Neuronal stem cell (in vitro differentiated cells): Measurements from ENCODE around the gene ADAM22.
"Not testable (repeated sequence)": the region's sequence is repeated elsewhere in the genome, so short reads cannot be mapped to it uniquely, and the experiment has no call there.

Experiments used
- DNase-seq: peaks from one replicate; pipeline ENCODE4 v3.0.0-alpha.2; 2013; ENCODE audit warnings: low spot score
- H2AFZ ChIP-seq: one replicate; pipeline ENCODE4 v1.6.1; 2013; ENCODE audit warnings: mild to moderate bottlenecking, low read length, inconsistent platforms
- H2AK5ac ChIP-seq: 2 replicates; pipeline ENCODE4 v1.6.1; 2013; ENCODE audit warnings: low read depth, mild to moderate bottlenecking, inconsistent platforms, low read length, moderate library complexity, mixed read lengths
- H2BK120ac ChIP-seq: 2 replicates; pipeline ENCODE4 v1.6.1; 2013; ENCODE audit warnings: low read depth, mild to moderate bottlenecking, inconsistent platforms, low read length, moderate library complexity, mixed read lengths
- H2BK12ac ChIP-seq: one replicate; pipeline ENCODE4 v1.6.1; 2013; ENCODE audit warnings: low read length, inconsistent platforms
- H2BK15ac ChIP-seq: 2 replicates; pipeline ENCODE4 v1.6.1; 2013; ENCODE audit warnings: mild to moderate bottlenecking, low read length, inconsistent platforms, mixed read lengths
- H2BK5ac ChIP-seq: one replicate; pipeline ENCODE4 v1.6.1; 2013; ENCODE audit warnings: inconsistent platforms, mild to moderate bottlenecking, low read length, moderate library complexity
- H3K14ac ChIP-seq: one replicate; pipeline ENCODE4 v1.6.1; 2013; ENCODE audit warnings: low read length, inconsistent platforms
- H3K18ac ChIP-seq: 2 replicates; pipeline ENCODE4 v1.6.1; 2013; ENCODE audit warnings: low read length, inconsistent platforms
- H3K23ac ChIP-seq: 2 replicates; pipeline ENCODE4 v1.6.1; 2013; ENCODE audit warnings: low read depth, mild to moderate bottlenecking, mixed read lengths, low read length, inconsistent platforms; ENCODE audit not compliant: poor library complexity
- H3K27ac ChIP-seq: replicated peaks from 3 replicates; pipeline ENCODE4 v1.5.1; 2013; ENCODE audit warnings: low read length, inconsistent platforms
- H3K27me3 ChIP-seq, 3 experiments: 2 replicates each; pipeline ENCODE4 v1.6.1; 2013; ENCODE audit warnings: low read length in 3 of 3, mild to moderate bottlenecking in 2 of 3, inconsistent platforms in 1 of 3, low read depth in 1 of 3, mixed read lengths in 1 of 3, moderate library complexity in 1 of 3; ENCODE audit not compliant: control insufficient read depth in 3 of 3, insufficient read depth in 3 of 3
- H3K36me3 ChIP-seq, 2 donors: replicated peaks in 1 of 2; 2 replicates each; pipeline ENCODE4 v1.6.1; 2013; ENCODE audit warnings: low read length in 2 of 2; ENCODE audit not compliant: control insufficient read depth in 2 of 2, insufficient read depth in 2 of 2
- H3K4ac ChIP-seq: 2 replicates; pipeline ENCODE4 v1.6.1; 2013; ENCODE audit warnings: inconsistent platforms, mild to moderate bottlenecking, low read length, moderate library complexity
- H3K4me1 ChIP-seq, 2 donors: 1 replicate in 1 of 2; 2 replicates in 1 of 2; pipeline ENCODE4 v1.6.1; 2013; ENCODE audit warnings: low read length in 2 of 2, low read depth in 1 of 2; ENCODE audit not compliant: control insufficient read depth in 2 of 2, insufficient read depth in 1 of 2
- H3K4me2 ChIP-seq: one replicate; pipeline ENCODE4 v1.6.1; 2013; ENCODE audit warnings: mild to moderate bottlenecking, low read length, inconsistent platforms; ENCODE audit not compliant: insufficient read depth, poor library complexity, severe bottlenecking
- H3K4me3 ChIP-seq, 2 donors: 2 replicates each; pipeline ENCODE4 v1.5.1; 2013; ENCODE audit warnings: low read length in 2 of 2, mild to moderate bottlenecking in 2 of 2, inconsistent platforms in 1 of 2, moderate library complexity in 1 of 2
- H3K79me1 ChIP-seq: one replicate; pipeline ENCODE4 v1.6.1; 2013; ENCODE audit warnings: low read depth, mild to moderate bottlenecking, inconsistent platforms, low read length, moderate library complexity
- H3K9ac ChIP-seq: one replicate; pipeline ENCODE4 v1.6.1; 2013; ENCODE audit warnings: mild to moderate bottlenecking, low read depth, low read length, inconsistent platforms; ENCODE audit not compliant: poor library complexity
- H3K9me3 ChIP-seq, 2 donors: replicated peaks in 1 of 2; 2 replicates each; pipeline versions ENCODE3 to v1.6.1; 2013; ENCODE audit warnings: low read length in 2 of 2, mild to moderate bottlenecking in 2 of 2, inconsistent platforms in 1 of 2, low read depth in 1 of 2, mixed read lengths in 1 of 2, moderate library complexity in 1 of 2; ENCODE audit not compliant: control insufficient read depth in 2 of 2, insufficient read depth in 1 of 2
- H4K8ac ChIP-seq: one replicate; pipeline ENCODE4 v1.6.1; 2013; ENCODE audit warnings: low read depth, mild to moderate bottlenecking, inconsistent platforms, low read length, moderate library complexity
- H4K91ac ChIP-seq: one replicate; pipeline ENCODE4 v1.6.1; 2013; ENCODE audit warnings: low read length, low read depth, mild to moderate bottlenecking, inconsistent platforms; ENCODE audit not compliant: poor library complexity
- WGBS, 2 donors: extraction: QIAGEN DNeasy Blood & Tissue Kit; methylation state at CpG; one replicate each; pipeline ENCODE4 v1.1.7; 2013; ENCODE audit warnings: missing lambda C conversion rate in 2 of 2, mixed read lengths in 1 of 2; ENCODE audit not compliant: insufficient read length in 2 of 2, insufficient replicate concordance in 1 of 2; ENCODE audit errors: extremely low coverage in 2 of 2; 5-methylcytosine and 5-hydroxymethylcytosine counted together

ADAM22 gene

DNA sequence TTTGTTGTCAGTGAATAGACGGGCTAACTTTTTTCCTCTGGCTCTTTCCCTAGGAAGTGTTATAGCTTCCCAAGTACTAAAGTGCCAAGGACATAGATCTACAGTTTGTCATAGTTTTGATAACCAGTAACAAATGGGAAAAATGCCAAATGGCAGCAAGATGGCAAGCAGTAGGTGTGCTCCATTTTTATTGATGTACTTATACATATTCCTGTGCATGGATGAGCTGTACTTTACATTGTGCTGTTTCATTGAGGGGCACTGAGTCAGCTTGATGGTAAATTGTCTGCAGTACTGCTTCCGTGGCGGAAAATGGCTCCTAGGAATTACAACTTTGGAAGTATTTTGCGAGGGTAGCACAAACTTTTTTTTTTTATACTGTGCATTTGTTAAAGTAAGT is 7.1 kb downstream of the ADAM22 start:
- H2BK15ac ChIP-seq: no peak overlapping the region
- H3K36me3 ChIP-seq: peaks cover 0 to 11% of the 10 kb centered on the region in 2 donors
- H3K4me3 ChIP-seq: no peak overlapping the region
- H3K9me3 ChIP-seq: no peaks in the 10 kb centered on the region
- H2BK120ac ChIP-seq: no peak overlapping the region
- H2AK5ac ChIP-seq: no peak overlapping the region
- H2BK12ac ChIP-seq: no peak overlapping the region
- no peak overlapping the region for H2BK5ac ChIP-seq
- no peak overlapping the region for H3K9ac ChIP-seq
- no peak overlapping the region for H4K91ac ChIP-seq
- no peak overlapping the region for H2AFZ ChIP-seq
- no peak overlapping the region for H3K4ac ChIP-seq
- DNase-seq: no peak
- no peak overlapping the region for H3K18ac ChIP-seq
- no CpG with 5 or more reads among the region's 4 CpGs for WGBS, 2 donors
- H3K4me1 ChIP-seq: no peaks in the 10 kb centered on the region
- H3K14ac ChIP-seq: no peak overlapping the region
- no peaks in the 10 kb centered on the region for H3K79me1 ChIP-seq
- H3K27ac ChIP-seq: no peak overlapping the region
- no peaks in the 10 kb centered on the region for H3K27me3 ChIP-seq
- no peak overlapping the region for H4K8ac ChIP-seq
- H3K23ac ChIP-seq: no peak overlapping the region
- no peak overlapping the region for H3K4me2 ChIP-seq

DNA sequence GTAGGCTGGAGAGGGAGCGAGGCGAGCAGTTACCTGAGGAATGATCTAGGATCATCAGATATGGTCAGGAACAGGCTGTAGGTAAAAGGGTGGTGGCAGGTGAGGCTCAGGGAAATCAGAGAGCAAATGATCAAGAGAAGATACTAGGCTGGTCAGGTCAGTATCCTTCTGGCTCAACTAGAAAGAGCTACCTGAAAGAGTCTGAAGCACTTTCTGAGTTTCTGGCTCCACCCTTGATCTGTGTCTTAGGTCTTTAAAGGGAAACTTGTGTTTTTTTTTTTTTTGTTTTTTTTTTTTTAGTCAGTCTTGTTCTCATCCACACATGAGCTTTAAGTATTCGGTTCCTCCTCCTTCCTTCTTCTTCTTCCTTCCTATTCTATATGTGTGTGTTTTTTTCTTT is 10.5 kb downstream of the ADAM22 start:
- H3K4me3 ChIP-seq: no peak overlapping the region
- H3K27ac ChIP-seq: no peak overlapping the region
- H2AFZ ChIP-seq: no peak overlapping the region
- H4K91ac ChIP-seq: no peak overlapping the region
- H2BK5ac ChIP-seq: no peak overlapping the region
- WGBS, 2 donors: no CpG with 5 or more reads among the region's 3 CpGs
- no peak overlapping the region for H2BK15ac ChIP-seq
- H3K27me3 ChIP-seq: no peaks in the 10 kb centered on the region
- no peak overlapping the region for H4K8ac ChIP-seq
- H3K23ac ChIP-seq: no peak overlapping the region
- no peak for DNase-seq
- H3K9ac ChIP-seq: no peak overlapping the region
- no peak overlapping the region for H3K4me2 ChIP-seq
- no peak overlapping the region for H2BK12ac ChIP-seq
- H2AK5ac ChIP-seq: no peak overlapping the region
- no peak overlapping the region for H3K4ac ChIP-seq
- H3K79me1 ChIP-seq: no peaks in the 10 kb centered on the region
- H3K9me3 ChIP-seq: no peaks in the 10 kb centered on the region
- no peak overlapping the region for H2BK120ac ChIP-seq
- no peaks in the 10 kb centered on the region for H3K4me1 ChIP-seq
- H3K14ac ChIP-seq: no peak overlapping the region
- no peak overlapping the region for H3K18ac ChIP-seq
- H3K36me3 ChIP-seq: no peaks in the 10 kb centered on the region

DNA sequence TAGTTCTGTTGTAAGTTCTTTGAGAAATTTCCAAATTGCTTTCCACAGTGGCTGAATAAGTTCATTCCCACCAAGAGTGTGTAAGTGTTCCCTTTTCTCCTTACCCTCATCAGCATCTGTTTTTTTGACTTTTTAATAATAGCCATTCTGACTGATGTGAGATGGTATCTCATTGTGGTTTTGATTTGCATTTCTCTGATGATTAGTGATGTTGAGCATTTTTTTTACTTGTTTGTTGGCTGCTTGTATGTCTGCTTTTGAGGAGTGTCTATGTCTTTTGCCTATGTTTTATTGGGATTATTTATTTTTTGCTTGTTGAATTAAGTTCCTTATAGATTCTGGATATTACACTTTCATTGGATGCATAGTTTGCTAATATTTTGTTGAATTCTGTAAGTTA is 11.9 kb downstream of the ADAM22 start:
- not testable (repeated sequence) for H3K9ac ChIP-seq, H3K4me3 ChIP-seq, H2AFZ ChIP-seq, H4K8ac ChIP-seq, H3K4ac ChIP-seq, H3K27me3 ChIP-seq, H3K79me1 ChIP-seq, DNase-seq, H3K4me1 ChIP-seq, H3K14ac ChIP-seq, H2BK15ac ChIP-seq, H2BK120ac ChIP-seq, H3K27ac ChIP-seq, H4K91ac ChIP-seq, H2AK5ac ChIP-seq, H3K9me3 ChIP-seq, H2BK12ac ChIP-seq, H3K4me2 ChIP-seq, H3K23ac ChIP-seq, H2BK5ac ChIP-seq, H3K18ac ChIP-seq, H3K36me3 ChIP-seq

DNA sequence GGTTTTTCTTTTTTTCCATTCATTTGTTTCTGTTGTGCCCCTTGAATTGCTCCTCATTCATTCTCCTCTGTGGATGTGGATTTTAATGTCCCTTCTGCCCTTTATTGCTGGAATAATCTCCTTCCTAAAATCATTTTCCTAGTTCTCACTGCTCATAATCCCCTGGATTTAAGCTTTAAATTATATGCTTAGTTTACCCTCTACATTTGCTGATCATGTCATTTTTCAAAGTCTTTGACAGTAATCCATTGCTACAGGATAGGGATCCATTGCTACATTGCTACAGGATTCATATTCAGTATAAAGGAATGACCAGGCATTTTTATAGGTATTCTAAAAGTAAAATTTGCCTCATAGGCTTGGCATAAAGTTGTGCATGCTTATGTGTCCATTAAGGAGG is 14.3 kb downstream of the ADAM22 start:
- no peaks in the 10 kb centered on the region for H3K79me1 ChIP-seq
- no peak overlapping the region for H3K27ac ChIP-seq
- no peak overlapping the region for H2BK12ac ChIP-seq
- H3K36me3 ChIP-seq: no peaks in the 10 kb centered on the region
- H2BK5ac ChIP-seq: no peak overlapping the region
- H3K9ac ChIP-seq: no peak overlapping the region
- no peak overlapping the region for H4K8ac ChIP-seq
- H3K4ac ChIP-seq: no peak overlapping the region
- H2BK120ac ChIP-seq: no peak overlapping the region
- no peak overlapping the region for H2AK5ac ChIP-seq
- H3K27me3 ChIP-seq: no peaks in the 10 kb centered on the region
- no peak overlapping the region for H3K4me2 ChIP-seq
- H4K91ac ChIP-seq: no peak overlapping the region
- H3K23ac ChIP-seq: no peak overlapping the region
- H2BK15ac ChIP-seq: no peak overlapping the region
- no peak for DNase-seq
- H3K4me3 ChIP-seq: no peak overlapping the region
- no peaks in the 10 kb centered on the region for H3K9me3 ChIP-seq
- no peak overlapping the region for H2AFZ ChIP-seq
- no peak overlapping the region for H3K18ac ChIP-seq
- H3K14ac ChIP-seq: no peak overlapping the region
- no peaks in the 10 kb centered on the region for H3K4me1 ChIP-seq
